EL (cell line): Measurements from ENCODE around the gene ABCA12.

ENCODE experiments used
- DNase-seq: peaks from one replicate; pipeline ENCODE4 v3.0.0-alpha.2; 2016

ABCA12 gene

DNA sequence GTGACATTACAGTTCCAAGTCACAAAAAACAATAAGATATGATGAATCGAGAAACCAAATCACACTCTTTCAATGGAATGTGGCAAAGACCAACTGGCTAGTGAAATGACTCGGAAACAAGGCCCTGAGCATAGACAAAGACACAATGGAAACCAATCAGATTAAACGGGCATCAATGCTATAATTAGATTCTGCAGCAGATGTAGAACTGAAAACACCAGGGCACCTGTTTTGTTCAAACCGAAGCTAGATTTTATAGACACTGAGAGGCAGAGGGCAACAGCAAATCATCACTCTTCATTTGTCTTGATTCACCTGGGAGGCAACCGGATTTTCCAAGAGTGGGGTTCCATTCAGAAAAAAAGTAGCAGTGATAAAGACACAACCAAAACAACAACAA, 236.1 kb downstream of the ABCA12 start:
- no peak for DNase-seq

GRCh38 chr2:214899751-214900150, 238.7 kb downstream of the ABCA12 start:
- no peak for DNase-seq

DNA sequence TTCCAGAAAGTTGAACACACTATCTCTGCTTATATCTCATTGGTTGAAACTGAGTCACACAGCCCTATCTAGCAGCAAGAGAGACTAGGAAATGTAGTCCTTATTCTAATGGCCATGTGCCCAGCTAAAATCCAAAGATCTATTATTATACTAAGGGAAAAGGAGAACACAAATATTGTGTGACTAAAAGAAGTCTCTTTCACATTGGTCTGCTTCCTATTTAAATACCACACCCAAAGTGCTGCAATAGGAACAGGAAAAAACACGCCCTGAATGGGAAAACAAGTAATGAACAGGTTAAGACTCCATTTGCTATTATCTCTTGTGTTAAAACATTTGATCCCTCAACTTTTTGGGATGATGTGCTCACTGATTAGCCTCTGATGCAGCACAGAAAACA, 242.2 kb downstream of the ABCA12 start:
- no peak for DNase-seq

- no peak for DNase-seq
These were observed 243.0 kb downstream of the ABCA12 start for GRCh38 chr2:214895469-214895868.

DNA sequence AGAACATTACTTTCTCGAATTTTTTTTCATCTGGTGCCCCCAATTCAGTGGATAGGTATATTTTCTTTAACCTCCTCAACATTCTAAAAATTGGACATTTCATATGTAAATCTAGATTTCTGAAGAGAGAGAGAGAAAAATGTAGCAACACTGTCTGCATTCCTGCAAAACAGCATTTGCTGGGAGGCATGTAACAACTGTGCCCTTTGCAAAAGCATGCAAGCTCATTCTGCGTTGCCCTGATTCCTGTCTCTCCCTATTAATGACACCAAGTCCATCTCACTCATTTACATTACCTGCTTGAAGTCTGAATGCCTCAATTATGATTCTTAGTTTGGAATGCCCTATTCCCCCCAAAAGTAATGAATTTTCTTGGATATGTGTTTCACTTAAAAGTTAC, 249.1 kb downstream of the ABCA12 start:
- no peak for DNase-seq

- DNase-seq, result peak; percentile 5
These were observed 256.7 kb downstream of the ABCA12 start for GRCh38 chr2:214881647-214882202.
